NB4 (cell line): ENCODE data around the gene KIAA1328.

Experiments used
- CTCF ChIP-seq: IDR thresholded peaks from one replicate; pipeline ENCODE4 v1.5.1; 2012; ENCODE audit warnings: low read depth, low read length
- MAX ChIP-seq: IDR thresholded peaks from 2 replicates; pipeline ENCODE4 v1.6.1; 2011; ENCODE audit warnings: low read depth, low read length

- TF ChIP-seq CTCF (no peak), MAX (no peak)
Measured at GRCh38 chr18:36931106-36931505, 102.2 kb downstream of the KIAA1328 start.
